ENCODE measurements around the gene ADNP.
"Not testable (repeated sequence)": the region's sequence is repeated elsewhere in the genome, so short reads cannot be mapped to it uniquely, and the experiment has no call there.

The ADNP gene

GRCh38 chr20:50885781-50886180 is 45.5 kb downstream of the ADNP start:
- H3K79me2 ChIP-seq (ENCODE audit: insufficient read depth, low read length), result no peaks in the 10 kb centered on the region
- TF ChIP-seq CTCF (conservative IDR thresholded peaks at IDR 0.05; ENCODE audit: low read length), result no peak
- TF ChIP-seq EZH2phosphoT487 (IDR thresholded peaks at IDR 0.05; ENCODE audit: borderline replicate concordance), result no peak
- no peak overlapping the region for H2AFZ ChIP-seq (ENCODE audit: low read length)

GRCh38 chr20:50885068-50885467 is 46.2 kb downstream of the ADNP start:
- no peaks in the 10 kb centered on the region for H3F3A ChIP-seq (ENCODE audit: low read depth)
- H3K4me3 ChIP-seq (ENCODE audit: low read length, poor library complexity, severe bottlenecking), result no peak overlapping the region
- no peaks in the 10 kb centered on the region for H3K79me2 ChIP-seq (ENCODE audit: insufficient read depth, low read length)
- no peak for TF ChIP-seq CTCF (conservative IDR thresholded peaks at IDR 0.05; ENCODE audit: low read length)
- TF ChIP-seq EZH2phosphoT487 (IDR thresholded peaks at IDR 0.05; ENCODE audit: borderline replicate concordance), result no peak
- H3K9ac ChIP-seq (ENCODE audit: low read depth, low read length, poor library complexity, severe bottlenecking), result no peak overlapping the region
- no peaks in the 10 kb centered on the region for H3K27me3 ChIP-seq (ENCODE audit: insufficient read depth, low read length, poor library complexity, severe bottlenecking)
- no peaks in the 10 kb centered on the region for H3K4me1 ChIP-seq (ENCODE audit: insufficient read depth, low read length, poor library complexity, severe bottlenecking)
- no peaks in the 10 kb centered on the region for H3K9me3 ChIP-seq (ENCODE audit: insufficient read depth, low read depth, low read length)
- no peak overlapping the region for H3K4me2 ChIP-seq (ENCODE audit: low read depth, low read length, poor library complexity, severe bottlenecking)
- H3K36me3 ChIP-seq (ENCODE audit: insufficient read depth, low read length), result peaks cover 28% of the 10 kb centered on the region; the same call in 1 of the 2 replicates
- no peaks in the 10 kb centered on the region for H3K9me2 ChIP-seq (replicated peaks; ENCODE audit: low read depth, low read length)
- no peak overlapping the region for H2AFZ ChIP-seq (ENCODE audit: low read length)
- no peaks in the 10 kb centered on the region for H4K20me1 ChIP-seq (ENCODE audit: insufficient read depth, low read length, poor library complexity, severe bottlenecking)

More at GRCh38 chr20:50885781-50886180, 45.5 kb downstream of the ADNP start:
- no peak overlapping the region for H3K9ac ChIP-seq (ENCODE audit: low read depth, low read length, poor library complexity, severe bottlenecking)
- H3K4me2 ChIP-seq (ENCODE audit: low read depth, low read length, poor library complexity, severe bottlenecking), result no peak overlapping the region
- no peaks in the 10 kb centered on the region for H3K4me1 ChIP-seq (ENCODE audit: insufficient read depth, low read length, poor library complexity, severe bottlenecking)
- H3K36me3 ChIP-seq (ENCODE audit: insufficient read depth, low read length), result peaks cover 35% of the 10 kb centered on the region; the same call in 1 of the 2 replicates
- H3K9me3 ChIP-seq (ENCODE audit: insufficient read depth, low read depth, low read length), result no peaks in the 10 kb centered on the region
- no peaks in the 10 kb centered on the region for H3K27me3 ChIP-seq (ENCODE audit: insufficient read depth, low read length, poor library complexity, severe bottlenecking)
- H3K9me2 ChIP-seq (replicated peaks; ENCODE audit: low read depth, low read length), result no peaks in the 10 kb centered on the region
- peaks cover 3% of the 10 kb centered on the region for H4K20me1 ChIP-seq (ENCODE audit: insufficient read depth, low read length, poor library complexity, severe bottlenecking)
- no peaks in the 10 kb centered on the region for H3F3A ChIP-seq (ENCODE audit: low read depth)
- H3K4me3 ChIP-seq (ENCODE audit: low read length, poor library complexity, severe bottlenecking), result no peak overlapping the region

- H3K9me3 ChIP-seq (ENCODE audit: insufficient read depth, low read depth, low read length), result no peaks in the 10 kb centered on the region
- no peaks in the 10 kb centered on the region for H3K9me2 ChIP-seq (replicated peaks; ENCODE audit: low read depth, low read length)
- no peaks in the 10 kb centered on the region for H3F3A ChIP-seq (ENCODE audit: low read depth)
- no peaks in the 10 kb centered on the region for H3K79me2 ChIP-seq (ENCODE audit: insufficient read depth, low read length)
- H3K9ac ChIP-seq (ENCODE audit: low read depth, low read length, poor library complexity, severe bottlenecking), result no peak overlapping the region
- no peaks in the 10 kb centered on the region for H4K20me1 ChIP-seq (ENCODE audit: insufficient read depth, low read length, poor library complexity, severe bottlenecking)
- H3K4me2 ChIP-seq (ENCODE audit: low read depth, low read length, poor library complexity, severe bottlenecking), result no peak overlapping the region
- H3K4me1 ChIP-seq (ENCODE audit: insufficient read depth, low read length, poor library complexity, severe bottlenecking), result no peaks in the 10 kb centered on the region
- H2AFZ ChIP-seq (ENCODE audit: low read length), result no peak overlapping the region
- no peaks in the 10 kb centered on the region for H3K27me3 ChIP-seq (ENCODE audit: insufficient read depth, low read length, poor library complexity, severe bottlenecking)
- TF ChIP-seq EZH2phosphoT487 (IDR thresholded peaks at IDR 0.05; ENCODE audit: borderline replicate concordance), result no peak
- peaks cover 16% of the 10 kb centered on the region; the same call in 1 of the 2 replicates for H3K36me3 ChIP-seq (ENCODE audit: insufficient read depth, low read length)
- no peak overlapping the region for H3K4me3 ChIP-seq (ENCODE audit: low read length, poor library complexity, severe bottlenecking)
These were observed 47.4 kb downstream of the ADNP start for GRCh38 chr20:50883856-50884255.

- not testable (repeated sequence) for H4K20me1 ChIP-seq (ENCODE audit: insufficient read depth, low read length, poor library complexity, severe bottlenecking); H3K4me1 ChIP-seq (ENCODE audit: insufficient read depth, low read length, poor library complexity, severe bottlenecking); H3K4me3 ChIP-seq (ENCODE audit: low read length, poor library complexity, severe bottlenecking); H3K9me2 ChIP-seq (replicated peaks; ENCODE audit: low read depth, low read length); H3K36me3 ChIP-seq (ENCODE audit: insufficient read depth, low read length); H3K79me2 ChIP-seq (ENCODE audit: insufficient read depth, low read length); H3K4me2 ChIP-seq (ENCODE audit: low read depth, low read length, poor library complexity, severe bottlenecking); H3F3A ChIP-seq (ENCODE audit: low read depth); H2AFZ ChIP-seq (ENCODE audit: low read length); H3K9me3 ChIP-seq (ENCODE audit: insufficient read depth, low read depth, low read length); H3K9ac ChIP-seq (ENCODE audit: low read depth, low read length, poor library complexity, severe bottlenecking); H3K27me3 ChIP-seq (ENCODE audit: insufficient read depth, low read length, poor library complexity, severe bottlenecking)
These were observed 49.3 kb downstream of the ADNP start for GRCh38 chr20:50881759-50882424.

All from Loucy (cell line).